Skeletal muscle satellite cell (primary cell): ENCODE measurements around the gene OSBPL8.
A peak's percentile ranks its signal among the peaks of the same experiment; 100 is the strongest.

ENCODE experiments used
- H3K27me3 ChIP-seq: 2 replicates; pipeline ENCODE4 v1.7.0; 2013; ENCODE audit warnings: low read length; ENCODE audit not compliant: control insufficient read depth, insufficient read depth
- H3K36me3 ChIP-seq: 2 replicates; pipeline ENCODE4 v1.7.0; 2013; ENCODE audit warnings: mild to moderate bottlenecking, control low read depth, low read length; ENCODE audit not compliant: insufficient read depth
- H3K4me1 ChIP-seq: 2 replicates; pipeline ENCODE4 v1.7.0; 2013; ENCODE audit warnings: low read length; ENCODE audit not compliant: control insufficient read depth, insufficient read depth
- H3K4me2 ChIP-seq: 2 replicates; pipeline ENCODE4 v1.7.0; 2013; ENCODE audit warnings: mild to moderate bottlenecking, low read length
- H3K4me3 ChIP-seq: 2 replicates; pipeline ENCODE4 v1.7.0; 2013; ENCODE audit warnings: low read length
- H3K9ac ChIP-seq: 2 replicates; pipeline ENCODE4 v1.7.0; 2013; ENCODE audit warnings: mild to moderate bottlenecking, low read depth, low read length, moderate library complexity
- H3K9me3 ChIP-seq: replicated peaks from 2 replicates; pipeline ENCODE4 v1.7.0; 2013; ENCODE audit warnings: mild to moderate bottlenecking, control low read depth, low read length

Gene OSBPL8

GRCh38 chr12:76554405-76555230 lies 5.0 kb downstream of the OSBPL8 start:
- Histone ChIP-seq H3K4me1 (peaks cover 32% of the 10 kb centered on the region), H3K36me3 (no peaks in the 10 kb centered on the region), H3K9ac (no peak overlapping the region), H3K9me3 (no peaks in the 10 kb centered on the region), H3K4me3 (no peak overlapping the region), H3K27me3 (no peaks in the 10 kb centered on the region), H3K4me2 (no peak overlapping the region)

- peaks cover 49% of the 10 kb centered on the region for H3K4me1 ChIP-seq
- H3K9ac ChIP-seq: no peak overlapping the region
- H3K36me3 ChIP-seq: no peaks in the 10 kb centered on the region
Measured at GRCh38 chr12:76552343-76552938, 7.1 kb downstream of the OSBPL8 start.

GRCh38 chr12:76551482-76551888 lies 8.1 kb downstream of the OSBPL8 start:
- Histone ChIP-seq H3K27me3 (no peaks in the 10 kb centered on the region), H3K9ac (no peak overlapping the region), H3K4me2 (no peak overlapping the region), H3K9me3 (no peaks in the 10 kb centered on the region), H3K4me3 (no peak overlapping the region), H3K36me3 (no peaks in the 10 kb centered on the region), H3K4me1 (peaks cover 56% of the 10 kb centered on the region)

More at GRCh38 chr12:76552343-76552938, 7.1 kb downstream of the OSBPL8 start:
- no peaks in the 10 kb centered on the region for H3K27me3 ChIP-seq
- H3K4me2 ChIP-seq: peak overlapping the region; percentile 31
- H3K9me3 ChIP-seq: no peaks in the 10 kb centered on the region
- no peak overlapping the region for H3K4me3 ChIP-seq

GRCh38 chr12:76549131-76549530 lies 10.4 kb downstream of the OSBPL8 start:
- H3K9me3 ChIP-seq: no peaks in the 10 kb centered on the region
- H3K4me2 ChIP-seq: peak overlapping the region; percentile 70
- H3K36me3 ChIP-seq: no peaks in the 10 kb centered on the region
- H3K4me3 ChIP-seq: peak overlapping the region; percentile 35
- H3K4me1 ChIP-seq: peaks cover 38% of the 10 kb centered on the region
- no peaks in the 10 kb centered on the region for H3K27me3 ChIP-seq
- H3K9ac ChIP-seq: peak overlapping the region; percentile 42

- Histone ChIP-seq H3K4me3 (peak overlapping the region; percentile 35), H3K4me1 (peaks cover 33% of the 10 kb centered on the region), H3K4me2 (peak overlapping the region; percentile 70), H3K36me3 (no peaks in the 10 kb centered on the region), H3K9ac (peak overlapping the region; percentile 42), H3K9me3 (no peaks in the 10 kb centered on the region), H3K27me3 (no peaks in the 10 kb centered on the region)
Measured at GRCh38 chr12:76548222-76548837, 11.2 kb downstream of the OSBPL8 start.

- Histone ChIP-seq H3K4me3 (no peak overlapping the region), H3K36me3 (no peaks in the 10 kb centered on the region), H3K4me2 (no peak overlapping the region), H3K9ac (no peak overlapping the region), H3K9me3 (no peaks in the 10 kb centered on the region), H3K4me1 (peaks cover 31% of the 10 kb centered on the region), H3K27me3 (no peaks in the 10 kb centered on the region)
Measured at GRCh38 chr12:76547526-76547925, 12.0 kb downstream of the OSBPL8 start.

- Histone ChIP-seq H3K4me3 (no peak overlapping the region), H3K9ac (no peak overlapping the region), H3K4me1 (peaks cover 28% of the 10 kb centered on the region), H3K36me3 (no peaks in the 10 kb centered on the region), H3K27me3 (no peaks in the 10 kb centered on the region), H3K9me3 (no peaks in the 10 kb centered on the region), H3K4me2 (no peak overlapping the region)
Measured at GRCh38 chr12:76546889-76547288, 12.7 kb downstream of the OSBPL8 start.

GRCh38 chr12:76545486-76545885 lies 14.1 kb downstream of the OSBPL8 start:
- H3K9ac ChIP-seq: no peak overlapping the region
- no peak overlapping the region for H3K4me2 ChIP-seq
- peaks cover 28% of the 10 kb centered on the region for H3K4me1 ChIP-seq
- no peaks in the 10 kb centered on the region for H3K27me3 ChIP-seq
- no peaks in the 10 kb centered on the region for H3K9me3 ChIP-seq
- no peak overlapping the region for H3K4me3 ChIP-seq
- no peaks in the 10 kb centered on the region for H3K36me3 ChIP-seq

GRCh38 chr12:76544601-76545261 lies 14.8 kb downstream of the OSBPL8 start:
- Histone ChIP-seq H3K9ac (no peak overlapping the region), H3K36me3 (no peaks in the 10 kb centered on the region), H3K4me3 (no peak overlapping the region), H3K4me2 (no peak overlapping the region), H3K4me1 (peaks cover 27% of the 10 kb centered on the region), H3K9me3 (no peaks in the 10 kb centered on the region), H3K27me3 (no peaks in the 10 kb centered on the region)

- no peaks in the 10 kb centered on the region for H3K9me3 ChIP-seq
- peaks cover 18% of the 10 kb centered on the region for H3K4me1 ChIP-seq
- H3K4me3 ChIP-seq: no peak overlapping the region
- no peak overlapping the region for H3K4me2 ChIP-seq
- no peaks in the 10 kb centered on the region for H3K27me3 ChIP-seq
- no peak overlapping the region for H3K9ac ChIP-seq
- no peaks in the 10 kb centered on the region for H3K36me3 ChIP-seq
Measured at GRCh38 chr12:76543813-76544347, 15.7 kb downstream of the OSBPL8 start.

GRCh38 chr12:76542908-76543307 lies 16.7 kb downstream of the OSBPL8 start:
- no peak overlapping the region for H3K9ac ChIP-seq
- H3K4me3 ChIP-seq: no peak overlapping the region
- peaks cover 8% of the 10 kb centered on the region for H3K4me1 ChIP-seq
- no peaks in the 10 kb centered on the region for H3K36me3 ChIP-seq
- no peak overlapping the region for H3K4me2 ChIP-seq
- no peaks in the 10 kb centered on the region for H3K9me3 ChIP-seq
- H3K27me3 ChIP-seq: no peaks in the 10 kb centered on the region
